H1 (cell line): ENCODE results near the gene SLC12A6. TPM values are rescaled to one million over a fixed set of nuclear protein-coding genes. Genes with fewer than 3 reads are reported as not detected.

Experiments used
- ASH2L ChIP-seq: fragments of 200-600, 300-600 bp; sonication (generic); IDR thresholded peaks from one replicate; pipeline ENCODE4 v1.7.1; 2017; ENCODE audit warnings: low read length
- CBX5 ChIP-seq: fragments of 300-800, 300-1000 bp; sonication (generic); IDR thresholded peaks from 2 replicates; pipeline ENCODE4 v1.7.1; 2016; ENCODE audit warnings: antibody characterized with exemption, low read length, low read depth
- JUN ChIP-seq: IDR thresholded peaks from 2 replicates; pipeline ENCODE4 v1.6.1; 2011; ENCODE audit warnings: low read depth, mild to moderate bottlenecking, improper control_type of control experiment, low read length
- KDM5A ChIP-seq: fragments of 200-600 bp; IDR thresholded peaks from 2 replicates; pipeline ENCODE4 v1.7.1; 2012; ENCODE audit warnings: mild to moderate bottlenecking, low read length, inconsistent platforms, mixed read lengths
- POLR2AphosphoS5 ChIP-seq: IDR thresholded peaks from 2 replicates; pipeline ENCODE4 v1.6.1; 2011; ENCODE audit warnings: low read depth, low read length
- SIX5 ChIP-seq: IDR thresholded peaks from 2 replicates; pipeline ENCODE4 v1.6.1; 2011; ENCODE audit warnings: mild to moderate bottlenecking, low read depth, low read length
- polyA plus RNA-seq, 7 experiments: library from polyadenylated mRNA; depleted of rRNA in 3 of 7; stranded (reverse) in 5 of 7; unstranded in 2 of 7; fragments of >200 nt in 5 of 7; fragments of 200-250 nt in 2 of 7; gene quantifications; 1 replicate in 5 of 7; 2 replicates in 1 of 7; 4 replicates in 1 of 7; pipeline versions ENCODE4 v1.2.1 to v1.2.3, GENCODE V29; 2011 to 2013; ENCODE audit warnings: missing spikeins in 2 of 7, mixed read lengths in 2 of 7
- total RNA-seq: library from RNA; stranded (reverse); fragmentation: NEBNext Ultra II Directional; extraction: Animal tissue kit (Norgen Biotek cat#: 25700); gene quantifications from 2 replicates; pipeline ENCODE4 v1.2.1, GENCODE V29; 2021
- TF ChIP-seq, protein P1 (sequence below): fragments of 300-600 bp; sonication (generic); IDR thresholded peaks from 2 replicates; pipeline ENCODE4 v1.7.1; 2012; ENCODE audit warnings: low read length, moderate library complexity, mild to moderate bottlenecking, inconsistent platforms; ENCODE audit not compliant: insufficient replicate concordance
- TF ChIP-seq, protein P2 (sequence below): IDR thresholded peaks from 2 replicates; pipeline ENCODE4 v1.6.1; 2012; ENCODE audit warnings: low read length, inconsistent platforms

The SLC12A6 gene
- total and polyA plus RNA-seq, 2 of the 8 experiments (the other 6 are each of a cell fraction or from before 2014, with no cell fraction given): 9.2 to 11.1 TPM

DNA sequence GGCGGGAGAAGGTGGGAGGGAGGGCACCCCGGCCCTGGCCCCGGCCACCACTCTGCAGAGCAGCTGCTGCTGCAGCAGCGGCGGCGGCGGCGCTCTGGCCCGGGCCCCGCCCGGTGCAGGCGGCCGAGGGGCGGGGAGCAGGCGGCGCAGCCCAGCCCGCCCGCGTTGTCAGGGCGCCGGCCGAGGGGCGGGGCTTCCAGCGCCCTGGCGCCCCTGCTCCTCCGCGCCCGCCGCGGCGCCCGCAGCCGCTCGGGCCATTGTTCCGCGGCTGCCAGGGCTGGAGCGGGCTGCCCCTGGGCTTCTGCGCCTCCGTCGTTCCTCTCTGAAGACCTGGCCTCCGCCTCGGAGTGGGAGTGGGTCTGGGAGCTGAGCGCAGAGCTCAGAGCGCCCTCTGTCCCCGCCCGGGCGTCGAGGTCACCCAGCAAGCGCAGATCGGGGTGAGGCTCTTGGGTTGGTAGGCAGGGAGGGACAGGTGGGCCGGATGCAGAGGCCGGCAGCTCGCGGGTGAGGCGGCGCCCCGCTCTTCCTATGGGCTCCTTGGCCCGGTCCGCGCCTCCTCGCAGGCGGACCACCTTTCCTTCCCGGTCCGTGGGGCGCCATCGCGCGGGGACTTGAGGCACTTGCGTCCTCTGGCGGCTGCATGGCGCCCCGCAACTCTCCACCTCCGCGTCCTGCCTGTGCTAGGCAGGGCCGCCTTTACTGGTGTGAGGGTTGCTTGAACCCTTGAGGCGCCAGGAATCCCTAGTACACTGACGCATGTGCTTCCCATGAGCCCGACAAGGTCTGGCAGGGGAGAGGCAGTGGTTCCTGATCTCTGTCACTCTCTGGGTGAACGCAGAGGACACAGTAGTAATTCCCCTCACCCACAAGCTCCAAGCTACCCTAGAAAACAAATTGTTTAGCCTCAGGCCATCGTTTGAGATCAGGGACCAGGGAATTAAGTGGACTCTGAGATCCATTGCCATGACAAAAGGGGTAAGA is 29.8 kb upstream of the SLC12A6 start, which contains the start of gene LPCAT4 (continued):
- TF ChIP-seq POLR2AphosphoS5 (no peak; the same call in 1 of the 2 replicates), KDM5A (no peak), JUN (no peak), CBX5 (no peak), SIX5 (no peak), ASH2L (peak; percentile 57)
- TF ChIP-seq, protein P1, sequence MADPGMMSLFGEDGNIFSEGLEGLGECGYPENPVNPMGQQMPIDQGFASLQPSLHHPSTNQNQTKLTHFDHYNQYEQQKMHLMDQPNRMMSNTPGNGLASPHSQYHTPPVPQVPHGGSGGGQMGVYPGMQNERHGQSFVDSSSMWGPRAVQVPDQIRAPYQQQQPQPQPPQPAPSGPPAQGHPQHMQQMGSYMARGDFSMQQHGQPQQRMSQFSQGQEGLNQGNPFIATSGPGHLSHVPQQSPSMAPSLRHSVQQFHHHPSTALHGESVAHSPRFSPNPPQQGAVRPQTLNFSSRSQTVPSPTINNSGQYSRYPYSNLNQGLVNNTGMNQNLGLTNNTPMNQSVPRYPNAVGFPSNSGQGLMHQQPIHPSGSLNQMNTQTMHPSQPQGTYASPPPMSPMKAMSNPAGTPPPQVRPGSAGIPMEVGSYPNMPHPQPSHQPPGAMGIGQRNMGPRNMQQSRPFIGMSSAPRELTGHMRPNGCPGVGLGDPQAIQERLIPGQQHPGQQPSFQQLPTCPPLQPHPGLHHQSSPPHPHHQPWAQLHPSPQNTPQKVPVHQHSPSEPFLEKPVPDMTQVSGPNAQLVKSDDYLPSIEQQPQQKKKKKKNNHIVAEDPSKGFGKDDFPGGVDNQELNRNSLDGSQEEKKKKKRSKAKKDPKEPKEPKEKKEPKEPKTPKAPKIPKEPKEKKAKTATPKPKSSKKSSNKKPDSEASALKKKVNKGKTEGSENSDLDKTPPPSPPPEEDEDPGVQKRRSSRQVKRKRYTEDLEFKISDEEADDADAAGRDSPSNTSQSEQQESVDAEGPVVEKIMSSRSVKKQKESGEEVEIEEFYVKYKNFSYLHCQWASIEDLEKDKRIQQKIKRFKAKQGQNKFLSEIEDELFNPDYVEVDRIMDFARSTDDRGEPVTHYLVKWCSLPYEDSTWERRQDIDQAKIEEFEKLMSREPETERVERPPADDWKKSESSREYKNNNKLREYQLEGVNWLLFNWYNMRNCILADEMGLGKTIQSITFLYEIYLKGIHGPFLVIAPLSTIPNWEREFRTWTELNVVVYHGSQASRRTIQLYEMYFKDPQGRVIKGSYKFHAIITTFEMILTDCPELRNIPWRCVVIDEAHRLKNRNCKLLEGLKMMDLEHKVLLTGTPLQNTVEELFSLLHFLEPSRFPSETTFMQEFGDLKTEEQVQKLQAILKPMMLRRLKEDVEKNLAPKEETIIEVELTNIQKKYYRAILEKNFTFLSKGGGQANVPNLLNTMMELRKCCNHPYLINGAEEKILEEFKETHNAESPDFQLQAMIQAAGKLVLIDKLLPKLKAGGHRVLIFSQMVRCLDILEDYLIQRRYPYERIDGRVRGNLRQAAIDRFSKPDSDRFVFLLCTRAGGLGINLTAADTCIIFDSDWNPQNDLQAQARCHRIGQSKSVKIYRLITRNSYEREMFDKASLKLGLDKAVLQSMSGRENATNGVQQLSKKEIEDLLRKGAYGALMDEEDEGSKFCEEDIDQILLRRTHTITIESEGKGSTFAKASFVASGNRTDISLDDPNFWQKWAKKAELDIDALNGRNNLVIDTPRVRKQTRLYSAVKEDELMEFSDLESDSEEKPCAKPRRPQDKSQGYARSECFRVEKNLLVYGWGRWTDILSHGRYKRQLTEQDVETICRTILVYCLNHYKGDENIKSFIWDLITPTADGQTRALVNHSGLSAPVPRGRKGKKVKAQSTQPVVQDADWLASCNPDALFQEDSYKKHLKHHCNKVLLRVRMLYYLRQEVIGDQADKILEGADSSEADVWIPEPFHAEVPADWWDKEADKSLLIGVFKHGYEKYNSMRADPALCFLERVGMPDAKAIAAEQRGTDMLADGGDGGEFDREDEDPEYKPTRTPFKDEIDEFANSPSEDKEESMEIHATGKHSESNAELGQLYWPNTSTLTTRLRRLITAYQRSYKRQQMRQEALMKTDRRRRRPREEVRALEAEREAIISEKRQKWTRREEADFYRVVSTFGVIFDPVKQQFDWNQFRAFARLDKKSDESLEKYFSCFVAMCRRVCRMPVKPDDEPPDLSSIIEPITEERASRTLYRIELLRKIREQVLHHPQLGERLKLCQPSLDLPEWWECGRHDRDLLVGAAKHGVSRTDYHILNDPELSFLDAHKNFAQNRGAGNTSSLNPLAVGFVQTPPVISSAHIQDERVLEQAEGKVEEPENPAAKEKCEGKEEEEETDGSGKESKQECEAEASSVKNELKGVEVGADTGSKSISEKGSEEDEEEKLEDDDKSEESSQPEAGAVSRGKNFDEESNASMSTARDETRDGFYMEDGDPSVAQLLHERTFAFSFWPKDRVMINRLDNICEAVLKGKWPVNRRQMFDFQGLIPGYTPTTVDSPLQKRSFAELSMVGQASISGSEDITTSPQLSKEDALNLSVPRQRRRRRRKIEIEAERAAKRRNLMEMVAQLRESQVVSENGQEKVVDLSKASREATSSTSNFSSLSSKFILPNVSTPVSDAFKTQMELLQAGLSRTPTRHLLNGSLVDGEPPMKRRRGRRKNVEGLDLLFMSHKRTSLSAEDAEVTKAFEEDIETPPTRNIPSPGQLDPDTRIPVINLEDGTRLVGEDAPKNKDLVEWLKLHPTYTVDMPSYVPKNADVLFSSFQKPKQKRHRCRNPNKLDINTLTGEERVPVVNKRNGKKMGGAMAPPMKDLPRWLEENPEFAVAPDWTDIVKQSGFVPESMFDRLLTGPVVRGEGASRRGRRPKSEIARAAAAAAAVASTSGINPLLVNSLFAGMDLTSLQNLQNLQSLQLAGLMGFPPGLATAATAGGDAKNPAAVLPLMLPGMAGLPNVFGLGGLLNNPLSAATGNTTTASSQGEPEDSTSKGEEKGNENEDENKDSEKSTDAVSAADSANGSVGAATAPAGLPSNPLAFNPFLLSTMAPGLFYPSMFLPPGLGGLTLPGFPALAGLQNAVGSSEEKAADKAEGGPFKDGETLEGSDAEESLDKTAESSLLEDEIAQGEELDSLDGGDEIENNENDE: no peak
- TF ChIP-seq, protein P2, sequence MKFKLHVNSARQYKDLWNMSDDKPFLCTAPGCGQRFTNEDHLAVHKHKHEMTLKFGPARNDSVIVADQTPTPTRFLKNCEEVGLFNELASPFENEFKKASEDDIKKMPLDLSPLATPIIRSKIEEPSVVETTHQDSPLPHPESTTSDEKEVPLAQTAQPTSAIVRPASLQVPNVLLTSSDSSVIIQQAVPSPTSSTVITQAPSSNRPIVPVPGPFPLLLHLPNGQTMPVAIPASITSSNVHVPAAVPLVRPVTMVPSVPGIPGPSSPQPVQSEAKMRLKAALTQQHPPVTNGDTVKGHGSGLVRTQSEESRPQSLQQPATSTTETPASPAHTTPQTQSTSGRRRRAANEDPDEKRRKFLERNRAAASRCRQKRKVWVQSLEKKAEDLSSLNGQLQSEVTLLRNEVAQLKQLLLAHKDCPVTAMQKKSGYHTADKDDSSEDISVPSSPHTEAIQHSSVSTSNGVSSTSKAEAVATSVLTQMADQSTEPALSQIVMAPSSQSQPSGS: no peak; the same call in 1 of the 2 replicates
